ENCODE results near the gene SAA2. TPM values are rescaled to one million over a fixed set of nuclear protein-coding genes. Genes with fewer than 3 reads are reported as not detected.

SAA2 gene
- total and polyA plus RNA-seq, 2 of the 4 experiments (the other 2 are of a cell fraction), result not detected

DNA sequence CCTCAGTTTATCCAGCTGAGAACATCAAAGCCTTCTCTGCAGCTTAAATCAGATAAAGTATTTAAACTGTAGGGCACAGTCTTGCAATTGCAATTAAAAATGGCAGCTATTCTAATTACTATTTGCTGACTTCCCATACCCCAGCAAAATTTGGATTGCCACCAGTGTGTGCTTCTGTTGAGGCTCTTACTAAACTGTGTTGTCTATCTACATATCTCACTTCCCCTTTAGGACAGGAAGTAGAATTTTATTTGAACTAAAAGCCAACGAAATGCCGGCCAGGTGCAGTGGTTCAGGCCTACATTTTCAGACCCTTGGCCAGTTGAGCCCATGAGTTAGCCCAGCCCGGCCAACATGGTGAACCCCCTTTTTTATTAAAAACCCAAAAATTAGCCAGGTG, 19.0 kb downstream of the SAA2 start:
- Histone ChIP-seq H4K8ac (ENCODE audit: low read depth in 2 of 2, low read length in 2 of 2) (no peak overlapping the region), H3K4ac (ENCODE audit: low read depth, low read length) (no peak overlapping the region), H3K4me2 (ENCODE audit: low read depth, low read length) (no peak overlapping the region), H3K4me3 (ENCODE audit: insufficient read depth, low read depth, low read length) (no peak overlapping the region), H3K27me3 (ENCODE audit: control insufficient read depth, insufficient read depth, low read length) (no peaks in the 10 kb centered on the region), H2AK9ac (replicated peaks; ENCODE audit: low read depth, low read length, poor library complexity) (no peak overlapping the region), H2AFZ (replicated peaks; ENCODE audit: low read length, poor library complexity) (no peak overlapping the region), H3K79me1 (ENCODE audit: low read depth in 1 of 2, low read length in 2 of 2) (no peaks in the 10 kb centered on the region), H4K20me1 (ENCODE audit: insufficient read depth, low read length) (no peaks in the 10 kb centered on the region), H3K4me1 (ENCODE audit: control insufficient read depth, insufficient read depth, low read length) (no peaks in the 10 kb centered on the region), H2AK5ac (ENCODE audit: low read depth, low read length) (no peak overlapping the region), H2BK20ac (ENCODE audit: low read depth, low read length) (no peak overlapping the region), H4K91ac (ENCODE audit: insufficient read depth, low read depth, low read length) (no peak overlapping the region), H3K27ac (ENCODE audit: insufficient read depth, low read length) (no peak overlapping the region), H2BK5ac (ENCODE audit: low read depth, low read length, poor library complexity, severe bottlenecking) (no peak overlapping the region), H2BK120ac (ENCODE audit: low read depth, low read length) (no peak overlapping the region), H4K5ac (ENCODE audit: low read depth, low read length) (no peak overlapping the region), H3K18ac (ENCODE audit: low read depth, low read length) (no peak overlapping the region), H3K56ac (ENCODE audit: extremely low read depth, insufficient read depth, low read length) (no peak overlapping the region), H3K14ac (replicated peaks; ENCODE audit: low read depth, low read length) (no peak overlapping the region), H3K9me3 (ENCODE audit: control insufficient read depth, insufficient read depth, low read length) (no peaks in the 10 kb centered on the region), H3K36me3 (ENCODE audit: control insufficient read depth, insufficient read depth, low read length) (no peaks in the 10 kb centered on the region), H3K23ac (ENCODE audit: low read depth, low read length) (no peak overlapping the region), H3K9me1 (ENCODE audit: insufficient read depth, low read length) (no peaks in the 10 kb centered on the region), H2BK15ac (ENCODE audit: low read depth, low read length) (no peak overlapping the region), H3K9ac (ENCODE audit: low read depth, low read length) (no peak overlapping the region)
- ChIA-PET CTCF (interaction anchor here (0.6 to 1.6 kb wide), 2 partner anchors 14 to 16 kb away, joined by 3 read pairs; no protein-coding TSS in a partner anchor), POLR2A (ENCODE audit: unreplicated experiment) (no interaction called here)
- intact Hi-C loops (cut with micrococcal nuclease), result no loop called here
- dilution Hi-C loops (cut with HindIII; ENCODE audit: low sequenced_read_pairs, unreplicated experiment), result no loop called here
- BruUV-seq (replicated peaks), result no TSS peak
- no peak for DNase-seq
- WGBS, 2 experiments (ENCODE audit: extremely low coverage in 2 of 2, insufficient read length in 1 of 2), result no CpG with 5 or more reads among the region's 3 CpGs
- no peak for ATAC-seq (ENCODE audit: low read depth)
- in situ Hi-C loops (cut with MboI; ENCODE audit: low sequenced_read_pairs), result no loop called here
- no peak for TF ChIP-seq CEBPB (IDR thresholded peaks at IDR 0.05; ENCODE audit: low read depth, low read length)
- no peak for TF ChIP-seq MAFK (IDR thresholded peaks at IDR 0.05; ENCODE audit: low read depth, low read length)
- no peak for TF ChIP-seq SMC3 (IDR thresholded peaks at IDR 0.05; ENCODE audit: low read depth, low read length)
- TF ChIP-seq, protein P1, sequence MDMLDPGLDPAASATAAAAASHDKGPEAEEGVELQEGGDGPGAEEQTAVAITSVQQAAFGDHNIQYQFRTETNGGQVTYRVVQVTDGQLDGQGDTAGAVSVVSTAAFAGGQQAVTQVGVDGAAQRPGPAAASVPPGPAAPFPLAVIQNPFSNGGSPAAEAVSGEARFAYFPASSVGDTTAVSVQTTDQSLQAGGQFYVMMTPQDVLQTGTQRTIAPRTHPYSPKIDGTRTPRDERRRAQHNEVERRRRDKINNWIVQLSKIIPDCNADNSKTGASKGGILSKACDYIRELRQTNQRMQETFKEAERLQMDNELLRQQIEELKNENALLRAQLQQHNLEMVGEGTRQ (IDR thresholded peaks at IDR 0.05; ENCODE audit: low read depth, low read length), result no peak
- TF ChIP-seq POLR2A (IDR thresholded peaks at IDR 0.05; ENCODE audit: low read depth, low read length), result no peak
- TF ChIP-seq RCOR1 (IDR thresholded peaks at IDR 0.05; ENCODE audit: insufficient replicate concordance, low read length), result no peak
- TF ChIP-seq, protein P2, sequence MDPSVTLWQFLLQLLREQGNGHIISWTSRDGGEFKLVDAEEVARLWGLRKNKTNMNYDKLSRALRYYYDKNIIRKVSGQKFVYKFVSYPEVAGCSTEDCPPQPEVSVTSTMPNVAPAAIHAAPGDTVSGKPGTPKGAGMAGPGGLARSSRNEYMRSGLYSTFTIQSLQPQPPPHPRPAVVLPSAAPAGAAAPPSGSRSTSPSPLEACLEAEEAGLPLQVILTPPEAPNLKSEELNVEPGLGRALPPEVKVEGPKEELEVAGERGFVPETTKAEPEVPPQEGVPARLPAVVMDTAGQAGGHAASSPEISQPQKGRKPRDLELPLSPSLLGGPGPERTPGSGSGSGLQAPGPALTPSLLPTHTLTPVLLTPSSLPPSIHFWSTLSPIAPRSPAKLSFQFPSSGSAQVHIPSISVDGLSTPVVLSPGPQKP (IDR thresholded peaks at IDR 0.05; ENCODE audit: borderline replicate concordance, low read depth, low read length), result no peak
- no peak for TF ChIP-seq BHLHE40 (IDR thresholded peaks at IDR 0.05; ENCODE audit: low read depth, low read length)

All from IMR-90 (cell line).